Measurements from ENCODE around the gene HNRNPDL.

DNA sequence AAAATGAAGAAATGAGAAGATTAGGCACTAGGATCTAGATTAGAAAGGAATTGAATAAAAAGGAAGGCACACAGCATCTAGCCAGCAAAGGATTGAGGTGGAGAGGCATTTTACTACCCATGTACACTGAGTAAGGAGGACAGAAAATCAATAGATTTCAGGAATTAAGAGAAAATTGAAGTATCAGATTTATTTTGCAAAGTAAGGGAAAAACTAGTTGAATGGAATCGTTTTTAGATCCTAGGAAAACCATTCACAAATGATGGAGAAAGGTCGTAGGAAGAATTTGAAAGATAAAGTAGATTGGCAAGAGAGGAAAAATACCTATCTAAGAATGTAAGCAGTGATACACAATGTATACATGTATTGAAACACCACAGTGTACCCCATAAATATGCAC, 31.4 kb upstream of the HNRNPDL start:
- TF ChIP-seq MXI1 (IDR thresholded peaks at IDR 0.05; ENCODE audit: low read depth, low read length): no peak
- TF ChIP-seq JUND (IDR thresholded peaks at IDR 0.05): no peak
- no peak for TF ChIP-seq CTCF (IDR thresholded peaks at IDR 0.05)
- no peak for TF ChIP-seq GABPA (IDR thresholded peaks at IDR 0.05; ENCODE audit: low read depth)
- TF ChIP-seq, protein P1, sequence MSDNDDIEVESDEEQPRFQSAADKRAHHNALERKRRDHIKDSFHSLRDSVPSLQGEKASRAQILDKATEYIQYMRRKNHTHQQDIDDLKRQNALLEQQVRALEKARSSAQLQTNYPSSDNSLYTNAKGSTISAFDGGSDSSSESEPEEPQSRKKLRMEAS (IDR thresholded peaks at IDR 0.05; ENCODE audit: low read depth): no peak
- TF ChIP-seq POLR2AphosphoS5 (IDR thresholded peaks at IDR 0.05; ENCODE audit: low read depth, low read length): no peak
- no peak for TF ChIP-seq CHD2 (IDR thresholded peaks at IDR 0.05; ENCODE audit: low read length, partially characterized antibody)
- no peak for TF ChIP-seq YY1 (IDR thresholded peaks at IDR 0.05; ENCODE audit: low read depth)
- no peak for TF ChIP-seq RCOR1 (IDR thresholded peaks at IDR 0.05; ENCODE audit: low read length)

Measured in SK-N-SH (cell line).